ENCODE measurements around the gene SET.

SET gene

GRCh38 chr9:128731691-128732090 lies 42.7 kb downstream of the SET start:
- FAIRE-seq, result no peak

- FAIRE-seq, result no peak
Observed at GRCh38 chr9:128732576-128732975, 43.6 kb downstream of the SET start.

GRCh38 chr9:128733256-128733655 lies 44.2 kb downstream of the SET start:
- no peak for FAIRE-seq

- FAIRE-seq, result no peak
Observed at GRCh38 chr9:128735373-128735772, 46.4 kb downstream of the SET start.

GRCh38 chr9:128742401-128742800 lies 53.4 kb downstream of the SET start:
- no peak for FAIRE-seq

GRCh38 chr9:128743421-128743820 lies 54.4 kb downstream of the SET start:
- FAIRE-seq, result no peak
